Upper lobe of left lung (tissue), 6 donors: Measurements from ENCODE around the gene ADH6. TPM values are rescaled to one million over a fixed set of nuclear protein-coding genes. Genes with fewer than 3 reads are reported as not detected.
"Not testable (repeated sequence)": the region's sequence is repeated elsewhere in the genome, so short reads cannot be mapped to it uniquely, and the experiment has no call there.

Experiments
- ATAC-seq, 2 donors: fragments of 200-7000 bp; cut with Tn5 transposase; one replicate each; pipeline ENCODE4 v1.9.1; 2022; ENCODE audit warnings: mild to moderate bottlenecking in 2 of 2, moderate library complexity in 2 of 2; ENCODE audit not compliant: low FRiP score in 2 of 2
- DNase-seq, 2 donors: peaks; one replicate each; pipeline ENCODE4 v3.0.0-alpha.2; 2019 to 2020
- H3K27ac ChIP-seq, 4 donors: fragments of 200-600 bp; sonication (generic); one replicate each; pipeline ENCODE4 v1.5.1; 2016 to 2019
- H3K27me3 ChIP-seq, 4 donors: fragments of 200-600 bp; sonication (generic); one replicate each; pipeline ENCODE4 v1.5.1; 2017 to 2019
- H3K36me3 ChIP-seq, 4 donors: fragments of 200-600 bp; sonication (generic); one replicate each; pipeline ENCODE4 v1.5.1; 2016 to 2019
- H3K4me1 ChIP-seq, 4 donors: fragments of 200-600 bp; sonication (generic); one replicate each; pipeline ENCODE4 v1.5.1; 2018 to 2019
- H3K4me3 ChIP-seq, 4 donors: fragments of 200-600 bp; sonication (generic); one replicate each; pipeline ENCODE4 v1.5.1; 2017 to 2019; ENCODE audit warnings: mild to moderate bottlenecking in 2 of 4, moderate library complexity in 1 of 4
- H3K9me3 ChIP-seq, 4 donors: fragments of 200-600 bp; sonication (generic); one replicate each; pipeline ENCODE4 v1.5.1; 2018 to 2019
- CTCF ChIP-seq, 6 experiments: fragments of 450-650 bp in 4 of 6; fragments of 200-600 bp in 2 of 6; sonication (generic) in 2 of 6; IDR thresholded peaks; one replicate each; pipeline ENCODE4 v1.5.1; 2016 to 2019; ENCODE audit warnings: antibody characterized with exemption in 6 of 6
- EP300 ChIP-seq, 4 donors: sonication (generic); formaldehyde crosslinking; IDR thresholded peaks; one replicate each; pipeline ENCODE4 v1.5.1; 2017; ENCODE audit warnings: antibody characterized with exemption in 4 of 4, control low read depth in 2 of 4
- POLR2A ChIP-seq, 4 donors: fragments of 450-650 bp; IDR thresholded peaks; one replicate each; pipeline ENCODE4 v1.5.1; 2016 to 2017; ENCODE audit warnings: antibody characterized with exemption in 4 of 4, mild to moderate bottlenecking in 2 of 4
- POLR2AphosphoS5 ChIP-seq, 2 donors: sonication (generic); formaldehyde crosslinking; IDR thresholded peaks; one replicate each; pipeline ENCODE4 v1.5.1; 2017; ENCODE audit warnings: antibody characterized with exemption in 2 of 2
- WGBS, 2 donors: methylation state at CpG; one replicate each; pipeline ENCODE4 v1.1.5; 2017 to 2018; 5-methylcytosine and 5-hydroxymethylcytosine counted together
- total RNA-seq, 6 donors: library from RNA; depleted of rRNA in 4 of 6; stranded (reverse); fragments of >200 nt in 4 of 6; gene quantifications; one replicate each; pipeline versions ENCODE4 v1.1.0 to v1.2.1, GENCODE V29; 2016 to 2021
- donor health status: DM: no; HTN: no; CAD: no; lungs with moderate emphysema.
- donor health status: DM: no; HTN: yes; CAD: no; lungs with severe emphysema.

ADH6 gene
- total RNA-seq, 6 donors from 2014 or later: 0.30 to 1.3 (median 0.39) TPM; not detected in 2

GRCh38 chr4:99234331-99235010, 15.4 kb upstream of the ADH6 start:
- TF ChIP-seq POLR2A (IDR thresholded peaks at IDR 0.05) (no peak), POLR2AphosphoS5 (IDR thresholded peaks at IDR 0.05) (no peak), CTCF (IDR thresholded peaks at IDR 0.05) (no peak), EP300 (IDR thresholded peaks at IDR 0.05) (no peak)
- Histone ChIP-seq H3K27me3 (no peaks in the 10 kb centered on the region), H3K36me3 (no peaks in the 10 kb centered on the region), H3K27ac (no peak overlapping the region), H3K4me1 (no peaks in the 10 kb centered on the region), H3K4me3 (no peak overlapping the region), H3K9me3 (no peaks in the 10 kb centered on the region)
- ATAC-seq (no peak), DNase-seq (no peak)
- 75 to 84% methylated on average over 2 of the region's 2 CpGs for WGBS, 2 donors

GRCh38 chr4:99233397-99233796, 14.4 kb upstream of the ADH6 start:
- ATAC-seq, H3K4me3 ChIP-seq, H3K27me3 ChIP-seq, H3K9me3 ChIP-seq, H3K36me3 ChIP-seq, H3K4me1 ChIP-seq, H3K27ac ChIP-seq, DNase-seq: not testable (repeated sequence)
- WGBS, 2 donors: 96 to 97% methylated on average over 2 of the region's 2 CpGs

- not testable (repeated sequence) for H3K36me3 ChIP-seq, H3K27me3 ChIP-seq, ATAC-seq, DNase-seq, H3K27ac ChIP-seq, H3K4me1 ChIP-seq, H3K4me3 ChIP-seq, H3K9me3 ChIP-seq
- WGBS, 2 donors: 0 to 71% methylated on average over 1 of the region's 1 CpG
These were observed 9.7 kb upstream of the ADH6 start for GRCh38 chr4:99228706-99229105.

- 78 to 88% methylated on average over 4 of the region's 4 CpGs for WGBS, 2 donors
- H3K27ac ChIP-seq, ATAC-seq, H3K4me1 ChIP-seq, DNase-seq, H3K4me3 ChIP-seq, H3K27me3 ChIP-seq, H3K36me3 ChIP-seq, H3K9me3 ChIP-seq: not testable (repeated sequence)
These were observed 8.6 kb upstream of the ADH6 start for GRCh38 chr4:99227646-99228045.

GRCh38 chr4:99221980-99222379, 2.9 kb upstream of the ADH6 start:
- TF ChIP-seq CTCF (IDR thresholded peaks at IDR 0.05): no peak
- no peak for TF ChIP-seq POLR2A (IDR thresholded peaks at IDR 0.05)
- no peak for TF ChIP-seq POLR2AphosphoS5 (IDR thresholded peaks at IDR 0.05)
- no peak for TF ChIP-seq EP300 (IDR thresholded peaks at IDR 0.05)
- WGBS, 2 donors: 17 to 19% methylated on average over 1 of the region's 1 CpG
- Histone ChIP-seq H3K27ac (no peak overlapping the region), H3K27me3 (no peaks in the 10 kb centered on the region), H3K4me3 (no peak overlapping the region), H3K9me3 (no peaks in the 10 kb centered on the region), H3K4me1 (no peaks in the 10 kb centered on the region), H3K36me3 (no peaks in the 10 kb centered on the region)
- ATAC-seq (no peak), DNase-seq (no peak)

GRCh38 chr4:99219479-99219878, 433 bp upstream of the ADH6 start:
- Histone ChIP-seq H3K27me3 (no peaks in the 10 kb centered on the region), H3K27ac (no peak overlapping the region), H3K9me3 (no peaks in the 10 kb centered on the region), H3K4me3 (no peak overlapping the region), H3K36me3 (no peaks in the 10 kb centered on the region), H3K4me1 (no peaks in the 10 kb centered on the region)
- whole genome bisulfite sequencing, 2 donors: 41 to 52% methylated on average over 1 of the region's 1 CpG
- DNase-seq: no peak
- TF ChIP-seq POLR2A (IDR thresholded peaks at IDR 0.05): no peak
- TF ChIP-seq CTCF (IDR thresholded peaks at IDR 0.05): no peak
- TF ChIP-seq EP300 (IDR thresholded peaks at IDR 0.05): no peak
- TF ChIP-seq POLR2AphosphoS5 (IDR thresholded peaks at IDR 0.05): no peak
- no peak for ATAC-seq
